HEK293 (cell line): ENCODE data around the gene PRMT2.

Source experiments
- CTCF ChIA-PET: fragments of 350-600 bp; formaldehyde crosslinking; extraction: SDS; loops from one replicate; lab custom pipeline; 2021; ENCODE audit warnings: antibody characterized with exemption; lab: Yijun Ruan, JAX
- POLR2A ChIA-PET: fragments of 300-600 bp; formaldehyde crosslinking; extraction: SDS; loops from one replicate; lab custom pipeline; 2020; ENCODE audit warnings: antibody characterized with exemption, inconsistent platforms; lab: Yijun Ruan, JAX
- H3K27ac ChIP-seq: fragments of 200-500 bp; sonication (Bioruptor generic); 2 replicates; pipeline ENCODE4 v1.5.1; 2014; ENCODE audit warnings: low read depth, low read length, control low read depth, inconsistent platforms; ENCODE audit errors: extremely low read depth
- H3K36me3 ChIP-seq, 2 experiments: fragments of 200-500 bp in 1 of 2; sonication (Bioruptor generic) in 1 of 2; 1 replicate in 1 of 2; 2 replicates in 1 of 2; pipeline ENCODE4 v1.5.1; 2014 to 2017; ENCODE audit warnings: inconsistent platforms in 2 of 2, low read length in 2 of 2; ENCODE audit not compliant: control insufficient read depth in 2 of 2, insufficient read depth in 1 of 2
- H3K4me1 ChIP-seq: fragments of 200-500 bp; sonication (Bioruptor generic); 2 replicates; pipeline ENCODE4 v1.5.1; 2014; ENCODE audit warnings: mild to moderate bottlenecking, low read length, inconsistent platforms; ENCODE audit not compliant: control insufficient read depth, insufficient read depth
- H3K4me3 ChIP-seq: 2 replicates; pipeline ENCODE4 v1.5.1; 2011; ENCODE audit warnings: low read depth, mild to moderate bottlenecking, control low read depth, low read length, moderate library complexity
- H3K9me3 ChIP-seq: fragments of 200-500 bp; sonication (Bioruptor generic); 2 replicates; pipeline ENCODE4 v1.5.1; 2014; ENCODE audit warnings: low read depth, low read length, inconsistent platforms; ENCODE audit not compliant: control insufficient read depth, insufficient read depth
- EGR2 ChIP-seq: fragments of 450-650 bp; formaldehyde crosslinking; IDR thresholded peaks from 2 replicates; pipeline ENCODE4 v1.5.1; 2016; ENCODE audit warnings: low read depth, missing biosample characterization, missing genetic modification characterization
- FEZF1 ChIP-seq: fragments of 450-650 bp; formaldehyde crosslinking; IDR thresholded peaks from 2 replicates; pipeline ENCODE4 v1.5.1; 2016; ENCODE audit warnings: missing biosample characterization, missing genetic modification characterization
- GLI4 ChIP-seq: fragments of 450-650 bp; formaldehyde crosslinking; IDR thresholded peaks from 2 replicates; pipeline ENCODE4 v1.5.1; 2016; ENCODE audit warnings: missing biosample characterization, missing genetic modification characterization
- KLF1 ChIP-seq: fragments of 450-650 bp; formaldehyde crosslinking; IDR thresholded peaks from 2 replicates; pipeline ENCODE4 v1.5.1; 2016; ENCODE audit warnings: missing biosample characterization, missing genetic modification characterization
- KLF10 ChIP-seq: fragments of 450-650 bp; IDR thresholded peaks from 2 replicates; pipeline ENCODE4 v1.5.1; 2018; ENCODE audit warnings: missing biosample characterization, mild to moderate bottlenecking, missing genetic modification characterization
- KLF16 ChIP-seq: fragments of 450-650 bp; formaldehyde crosslinking; IDR thresholded peaks from 2 replicates; pipeline ENCODE4 v1.5.1; 2017; ENCODE audit warnings: missing biosample characterization, missing genetic modification characterization
- MYNN ChIP-seq: fragments of 450-650 bp; formaldehyde crosslinking; IDR thresholded peaks from 2 replicates; pipeline ENCODE4 v1.5.1; 2016; ENCODE audit warnings: missing biosample characterization, missing genetic modification characterization, borderline replicate concordance
- REPIN1 ChIP-seq: fragments of 450-650 bp; formaldehyde crosslinking; IDR thresholded peaks from 2 replicates; pipeline ENCODE4 v1.5.1; 2017; ENCODE audit warnings: missing biosample characterization, missing genetic modification characterization, low read depth
- ZEB2 ChIP-seq: fragments of 450-650 bp; formaldehyde crosslinking; IDR thresholded peaks from 2 replicates; pipeline ENCODE4 v1.5.1; 2016; ENCODE audit warnings: missing biosample characterization, missing genetic modification characterization
- ZFP69B ChIP-seq: fragments of 450-650 bp; formaldehyde crosslinking; IDR thresholded peaks from 2 replicates; pipeline ENCODE4 v1.5.1; 2016; ENCODE audit warnings: missing biosample characterization, missing genetic modification characterization
- ZNF133 ChIP-seq: fragments of 450-650 bp; formaldehyde crosslinking; IDR thresholded peaks from 2 replicates; pipeline ENCODE4 v1.5.1; 2016; ENCODE audit warnings: missing biosample characterization, missing genetic modification characterization
- ZNF138 ChIP-seq: fragments of 450-650 bp; formaldehyde crosslinking; IDR thresholded peaks from 2 replicates; pipeline ENCODE4 v1.5.1; 2016; ENCODE audit warnings: missing biosample characterization, missing genetic modification characterization, borderline replicate concordance
- ZNF148 ChIP-seq: fragments of 450-650 bp; formaldehyde crosslinking; IDR thresholded peaks from 2 replicates; pipeline ENCODE4 v1.5.0; 2017; ENCODE audit warnings: missing biosample characterization, missing genetic modification characterization, borderline replicate concordance
- ZNF169 ChIP-seq: fragments of 450-650 bp; formaldehyde crosslinking; IDR thresholded peaks from 2 replicates; pipeline ENCODE4 v1.5.1; 2016; ENCODE audit warnings: missing biosample characterization, missing genetic modification characterization
- ZNF239 ChIP-seq: fragments of 450-650 bp; formaldehyde crosslinking; IDR thresholded peaks from 2 replicates; pipeline ENCODE4 v1.5.1; 2016; ENCODE audit warnings: missing biosample characterization, missing genetic modification characterization
- ZNF248 ChIP-seq: fragments of 450-650 bp; formaldehyde crosslinking; IDR thresholded peaks from 2 replicates; pipeline ENCODE4 v1.5.1; 2017; ENCODE audit warnings: missing biosample characterization, missing genetic modification characterization
- ZNF26 ChIP-seq: fragments of 450-650 bp; formaldehyde crosslinking; IDR thresholded peaks from 2 replicates; pipeline ENCODE4 v1.5.1; 2016; ENCODE audit warnings: missing biosample characterization, missing genetic modification characterization
- ZNF292 ChIP-seq: fragments of 450-650 bp; formaldehyde crosslinking; IDR thresholded peaks from 2 replicates; pipeline ENCODE4 v1.5.1; 2016; ENCODE audit warnings: low read depth, missing biosample characterization, missing genetic modification characterization, borderline replicate concordance
- ZNF335 ChIP-seq: fragments of 450-650 bp; formaldehyde crosslinking; conservative IDR thresholded peaks from 2 replicates; pipeline ENCODE4 v1.5.1; 2016; ENCODE audit warnings: missing biosample characterization, missing genetic modification characterization
- ZNF423 ChIP-seq: fragments of 450-650 bp; formaldehyde crosslinking; IDR thresholded peaks from 2 replicates; pipeline ENCODE4 v1.5.1; 2016; ENCODE audit warnings: missing biosample characterization, missing genetic modification characterization
- ZNF426 ChIP-seq: fragments of 450-650 bp; formaldehyde crosslinking; IDR thresholded peaks from 2 replicates; pipeline ENCODE4 v1.5.1; 2017; ENCODE audit warnings: missing biosample characterization, missing genetic modification characterization, mild to moderate bottlenecking, inconsistent platforms, moderate library complexity
- ZNF473 ChIP-seq: fragments of 450-650 bp; formaldehyde crosslinking; IDR thresholded peaks from 2 replicates; pipeline ENCODE4 v1.5.1; 2017; ENCODE audit warnings: missing biosample characterization, missing genetic modification characterization
- ZNF549 ChIP-seq: fragments of 450-650 bp; IDR thresholded peaks from 2 replicates; pipeline ENCODE4 v1.5.1; 2018; ENCODE audit warnings: missing biosample characterization, missing genetic modification characterization, mild to moderate bottlenecking, inconsistent platforms, moderate library complexity
- ZNF558 ChIP-seq: fragments of 450-650 bp; formaldehyde crosslinking; IDR thresholded peaks from 2 replicates; pipeline ENCODE4 v1.5.1; 2016; ENCODE audit warnings: missing biosample characterization, missing genetic modification characterization
- ZNF704 ChIP-seq: fragments of 450-650 bp; formaldehyde crosslinking; IDR thresholded peaks from 2 replicates; pipeline ENCODE4 v1.5.1; 2016; ENCODE audit warnings: missing biosample characterization, missing genetic modification characterization
- ZNF76 ChIP-seq: fragments of 450-650 bp; formaldehyde crosslinking; IDR thresholded peaks from 2 replicates; pipeline ENCODE4; 2016; ENCODE audit warnings: low read depth, missing biosample characterization, missing genetic modification characterization, borderline replicate concordance
- ZNF776 ChIP-seq: fragments of 450-650 bp; formaldehyde crosslinking; IDR thresholded peaks from 2 replicates; pipeline ENCODE4 v1.5.0; 2017; ENCODE audit warnings: missing biosample characterization, missing genetic modification characterization, borderline replicate concordance

The PRMT2 gene

GRCh38 chr21:46610018-46610701, 25.3 kb upstream of the PRMT2 start:
- POLR2A ChIA-PET, result interaction anchor here (2.8 kb wide), 1 partner anchor 26 kb away, joined by 11 read pairs; the partner anchor contains the start of gene PRMT2
- Histone ChIP-seq H3K36me3 (no peaks in the 10 kb centered on the region), H3K27ac (no peak overlapping the region)
- TF ChIP-seq ZNF76 (tag by site-specific recombination), result no peak
- no peak for TF ChIP-seq ZNF426
- no peak for TF ChIP-seq FEZF1 (tag by site-specific recombination)
- TF ChIP-seq ZNF473 (tag by site-specific recombination), result no peak
- no peak for TF ChIP-seq ZNF26 (tag by site-specific recombination)
- no peak for TF ChIP-seq GLI4 (tag by site-specific recombination)
- TF ChIP-seq ZNF704, result no peak
- TF ChIP-seq KLF1 (tag by site-specific recombination), result no peak
- no peak for TF ChIP-seq ZFP69B (tag by site-specific recombination)
- no peak for TF ChIP-seq ZNF148 (tag by site-specific recombination)
- no peak for TF ChIP-seq ZNF239 (tag by site-specific recombination)
- no peak for TF ChIP-seq MYNN
- no peak for TF ChIP-seq KLF16 (tag by site-specific recombination)
- no peak for TF ChIP-seq ZNF423 (tag by site-specific recombination)
- TF ChIP-seq ZNF558, result no peak
- no peak for TF ChIP-seq REPIN1 (tag by site-specific recombination)
- TF ChIP-seq, all 188 proteins: peak for 0
- no peaks in the 10 kb centered on the region for H3K4me1 ChIP-seq
- no peak overlapping the region for H3K4me3 ChIP-seq
- H3K9me3 ChIP-seq, result no peaks in the 10 kb centered on the region
- CTCF ChIA-PET, result no interaction called here

GRCh38 chr21:46613391-46613790, 22.1 kb upstream of the PRMT2 start:
- ChIA-PET CTCF (interaction anchor here (0.6 kb wide), 1 partner anchor 28 kb away, joined by 3 read pairs; no protein-coding TSS in a partner anchor), POLR2A (no interaction called here)
- no peaks in the 10 kb centered on the region for H3K9me3 ChIP-seq
- no peak overlapping the region for H3K27ac ChIP-seq
- H3K36me3 ChIP-seq, result no peaks in the 10 kb centered on the region
- no peaks in the 10 kb centered on the region for H3K4me1 ChIP-seq
- H3K4me3 ChIP-seq, result no peak overlapping the region
- no peak for TF ChIP-seq ZNF335 (tag by site-specific recombination)
- TF ChIP-seq ZNF133 (tag by site-specific recombination), result no peak
- TF ChIP-seq ZNF138 (tag by site-specific recombination), result no peak
- no peak for TF ChIP-seq ZNF169 (tag by site-specific recombination)
- TF ChIP-seq ZNF248, result no peak
- no peak for TF ChIP-seq ZEB2 (tag by site-specific recombination)
- no peak for TF ChIP-seq ZNF558
- TF ChIP-seq ZNF292 (tag by site-specific recombination), result no peak
- no peak for TF ChIP-seq ZNF776 (tag by site-specific recombination)
- no peak for TF ChIP-seq ZNF549
- TF ChIP-seq EGR2 (tag by site-specific recombination), result no peak
- no peak for TF ChIP-seq KLF10
